NCI-H1436 (cell line): ENCODE data around the gene ATP6V0E1.
"Not testable (repeated sequence)": the region's sequence is repeated elsewhere in the genome, so short reads cannot be mapped to it uniquely, and the experiment has no call there.

Experiments
- DNase-seq: peaks from one replicate; lab custom pipeline; 2025; lab: John Stamatoyannopoulos, UW

Gene ATP6V0E1

GRCh38 chr5:173004013-173004412 is 20.4 kb downstream of the ATP6V0E1 start:
- DNase-seq: no peak

DNA sequence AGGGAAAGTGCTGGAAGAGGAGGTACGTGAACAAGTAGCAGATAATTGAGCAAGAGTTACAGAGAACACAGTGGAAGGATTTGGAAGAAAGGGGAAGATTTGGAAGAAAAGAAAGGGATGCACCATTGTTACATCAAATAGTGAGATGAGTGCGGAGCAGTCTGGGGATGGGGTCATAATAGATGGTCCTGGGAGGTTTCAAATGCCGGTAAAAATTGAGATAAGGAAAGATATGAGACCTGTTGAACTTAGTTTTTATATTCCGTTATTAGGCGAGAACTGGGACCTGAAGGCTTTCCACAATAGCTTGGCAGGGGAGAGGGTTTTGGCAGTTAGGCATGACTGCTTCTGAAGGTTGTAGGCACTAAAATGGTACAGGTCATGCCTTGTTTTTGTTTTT is 20.9 kb downstream of the ATP6V0E1 start:
- no peak for DNase-seq

DNA sequence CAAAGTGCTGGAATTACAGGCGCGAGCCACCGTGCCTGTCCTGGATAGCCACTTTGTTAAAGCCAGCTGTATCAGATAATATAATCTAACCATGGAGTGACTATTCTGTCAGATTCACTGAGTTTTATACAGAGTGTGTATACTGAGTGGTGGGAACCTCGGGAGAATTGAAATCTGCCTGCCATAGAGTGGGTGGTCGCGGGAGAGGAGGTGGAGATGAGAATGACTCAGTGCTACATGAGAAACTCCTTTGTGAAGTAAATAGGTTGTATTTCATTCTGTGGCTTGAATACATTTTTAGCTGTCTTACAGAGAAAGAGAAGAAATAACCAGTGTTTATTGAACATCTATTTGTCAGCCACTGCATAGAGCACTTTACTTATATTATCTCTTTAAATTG is 26.4 kb downstream of the ATP6V0E1 start:
- DNase-seq: no peak

DNA sequence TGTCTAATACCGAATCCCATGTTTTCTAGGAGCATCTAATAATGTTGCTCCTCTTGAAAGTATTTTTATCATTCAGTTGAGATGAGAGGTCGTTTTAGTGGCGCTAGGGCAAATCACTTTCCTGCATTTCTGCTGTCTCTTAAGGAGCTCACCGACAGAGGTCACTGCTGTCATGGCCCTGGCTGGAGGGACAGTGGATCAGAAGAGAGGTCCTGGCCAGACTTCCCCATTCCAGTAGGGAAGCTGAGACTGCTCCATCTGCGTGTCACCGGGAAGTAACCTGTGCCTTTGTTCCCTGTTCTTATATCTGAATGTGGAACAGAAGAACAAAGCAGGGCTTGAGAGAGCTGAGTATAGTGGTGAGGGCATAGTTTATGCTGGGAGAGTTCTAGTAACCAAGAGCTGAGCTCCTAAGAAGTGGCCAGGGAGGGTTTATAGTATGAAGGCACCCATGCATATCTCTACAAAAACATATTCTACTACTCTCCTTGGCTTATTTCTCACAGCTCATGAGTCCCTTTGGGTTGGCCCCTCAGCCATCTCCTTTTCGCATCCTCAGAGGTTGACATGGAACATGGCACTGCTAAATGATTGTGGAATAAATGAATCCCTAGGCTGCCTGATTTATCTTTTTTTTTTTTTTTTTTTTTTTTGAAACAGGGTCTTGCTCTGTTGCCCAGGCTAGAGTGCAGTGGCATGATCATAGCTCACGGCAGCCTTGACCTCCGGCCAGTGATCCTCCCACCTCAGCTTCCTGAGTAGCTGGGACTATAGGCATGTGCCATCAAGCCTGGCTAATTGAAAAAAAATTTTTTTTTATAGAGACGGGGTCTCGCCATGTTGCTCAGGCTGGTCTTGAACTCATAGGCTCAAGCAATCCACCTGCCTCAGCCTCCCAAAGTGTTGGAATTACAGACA is 27.2 kb downstream of the ATP6V0E1 start:
- no peak for DNase-seq

- DNase-seq: no peak
Observed at GRCh38 chr5:173011566-173011965, 28.0 kb downstream of the ATP6V0E1 start.

DNA sequence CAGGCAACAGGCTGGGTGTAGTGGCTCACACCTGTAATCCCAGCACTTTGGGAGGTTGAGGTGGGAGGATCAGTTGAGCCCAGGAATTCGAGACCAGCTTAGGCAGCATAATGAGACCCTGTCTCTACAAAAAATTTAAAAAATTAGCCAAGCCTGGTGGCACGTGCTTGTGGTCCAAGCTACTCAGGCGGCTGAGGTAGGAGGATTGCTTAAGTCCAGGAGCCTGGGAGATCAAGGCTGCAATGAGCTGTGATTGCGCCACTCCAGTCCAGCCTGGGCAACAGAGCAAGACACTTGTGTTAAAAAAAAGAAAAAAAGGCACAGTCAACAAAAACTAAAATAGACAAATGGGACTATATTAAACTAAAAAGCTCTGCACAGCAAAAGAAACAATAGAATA is 29.3 kb downstream of the ATP6V0E1 start:
- DNase-seq: no peak

DNA sequence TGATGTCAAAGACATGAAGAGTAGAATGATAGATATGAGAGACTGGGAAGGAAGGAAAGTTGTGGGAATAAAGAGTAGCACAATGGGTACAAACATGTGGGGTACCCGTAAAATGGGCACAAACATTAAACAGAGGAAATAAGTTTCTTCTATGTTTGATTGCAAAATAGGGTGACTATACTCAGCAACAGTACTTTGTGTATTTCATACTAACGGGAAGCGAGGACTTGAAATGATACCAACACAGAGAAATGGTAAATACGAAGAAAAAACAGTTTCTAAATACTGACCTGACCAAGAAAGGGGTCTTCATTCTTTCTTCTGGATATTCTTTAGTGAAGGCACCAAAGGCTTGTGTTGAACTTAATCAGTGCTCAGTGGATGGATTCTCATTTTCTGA is 31.1 kb downstream of the ATP6V0E1 start:
- no peak for DNase-seq

DNA sequence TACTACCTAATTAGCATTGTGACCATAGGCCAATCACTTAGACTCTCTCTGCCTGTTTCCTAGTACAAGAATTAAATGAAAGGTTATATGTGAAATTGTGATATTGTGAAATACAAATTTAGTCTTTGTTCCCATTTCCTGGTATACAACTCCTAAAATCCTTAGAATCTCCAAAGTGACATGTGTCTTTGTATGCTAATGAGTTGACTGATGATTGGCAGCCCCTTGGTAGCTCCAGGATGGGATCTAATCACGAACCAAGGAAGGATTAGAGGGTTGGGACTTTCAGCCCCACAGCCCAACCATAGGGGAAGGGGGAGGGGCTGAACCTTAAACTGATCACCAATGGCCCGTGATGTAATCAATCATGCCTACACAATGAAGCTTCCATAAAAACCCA is 31.6 kb downstream of the ATP6V0E1 start:
- DNase-seq: no peak

DNA sequence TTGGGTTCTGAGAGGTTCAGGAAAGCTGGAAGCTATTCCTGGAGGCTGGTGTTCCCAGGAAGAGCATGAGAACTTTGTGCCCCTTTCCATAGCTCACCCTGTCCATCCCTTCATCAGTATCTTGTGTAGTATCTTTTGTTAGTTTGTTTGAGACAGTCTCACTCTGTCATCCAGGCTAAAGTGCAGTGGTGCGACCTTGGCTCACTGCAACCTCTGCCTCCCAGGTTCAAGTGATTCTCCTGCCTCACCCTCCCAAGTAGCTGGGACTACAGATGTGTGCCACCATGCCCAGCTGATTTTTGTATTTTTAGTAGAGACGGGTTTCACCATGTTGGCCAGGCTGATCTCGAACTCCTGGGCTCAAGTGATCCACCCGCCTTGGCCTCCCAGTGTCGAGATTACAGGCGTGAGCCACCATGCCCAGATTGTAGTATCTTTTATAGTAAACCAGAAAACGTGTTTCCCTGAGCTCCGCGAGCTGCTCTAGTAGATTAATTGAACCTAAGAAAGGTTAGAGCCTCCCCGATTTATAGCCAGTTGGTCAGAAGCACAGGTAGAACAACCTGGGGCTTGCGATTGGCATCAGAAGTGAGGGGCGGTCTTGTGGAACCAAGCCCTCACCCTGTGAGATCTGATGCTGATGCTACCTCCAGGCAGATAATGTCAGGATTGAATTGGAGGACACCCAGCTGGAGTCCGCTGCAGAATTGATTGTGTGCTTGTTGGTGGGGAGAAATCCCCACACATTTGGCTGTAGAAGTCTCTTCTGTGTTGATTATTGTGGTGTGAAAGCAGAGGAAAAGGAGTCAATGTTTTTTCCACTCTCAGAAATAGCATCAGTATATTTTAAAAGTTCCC is 32.3 kb downstream of the ATP6V0E1 start:
- DNase-seq: no peak

- no peak for DNase-seq
Observed at GRCh38 chr5:173016598-173017046, 33.1 kb downstream of the ATP6V0E1 start.

- not testable (repeated sequence) for DNase-seq
Observed at GRCh38 chr5:173017087-173017486, 33.5 kb downstream of the ATP6V0E1 start.

DNA sequence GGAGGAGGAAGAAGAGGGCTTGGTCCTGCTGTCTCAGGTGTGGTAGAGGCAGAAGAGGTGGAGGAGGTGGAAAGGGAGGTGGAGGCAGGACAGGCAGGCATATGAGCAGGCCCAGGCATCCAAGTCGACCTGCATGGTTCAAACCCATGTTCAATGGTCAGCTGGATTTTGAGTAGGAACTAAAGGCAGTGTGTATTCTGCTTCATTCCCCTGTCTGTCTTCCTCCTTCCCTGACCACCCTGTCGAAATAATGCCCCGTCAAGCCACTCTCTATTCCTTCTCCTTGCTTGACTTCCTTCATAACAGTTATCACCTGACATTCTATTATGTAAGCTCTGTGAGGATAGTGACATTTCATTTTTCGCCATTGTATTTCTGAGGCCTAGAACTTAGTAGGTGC is 34.8 kb downstream of the ATP6V0E1 start:
- DNase-seq: no peak

DNA sequence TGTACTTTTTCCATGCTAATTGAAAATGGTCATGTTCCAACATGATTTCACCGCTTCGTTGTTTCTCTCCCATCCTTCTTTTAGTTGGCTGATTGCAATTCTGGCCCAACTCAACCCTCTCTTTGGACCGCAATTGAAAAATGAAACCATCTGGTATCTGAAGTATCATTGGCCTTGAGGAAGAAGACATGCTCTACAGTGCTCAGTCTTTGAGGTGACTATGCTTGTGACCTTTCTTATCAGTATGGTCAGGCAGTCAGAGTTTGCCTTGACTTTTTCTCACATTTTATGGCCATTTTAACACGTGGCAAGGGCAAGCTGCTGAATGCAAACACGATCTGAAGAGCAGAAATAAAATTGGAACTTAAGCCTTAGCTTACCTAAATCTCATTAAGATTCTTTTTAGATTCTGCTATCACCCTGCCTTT is 36.6 kb downstream of the ATP6V0E1 start:
- DNase-seq: no peak

DNA sequence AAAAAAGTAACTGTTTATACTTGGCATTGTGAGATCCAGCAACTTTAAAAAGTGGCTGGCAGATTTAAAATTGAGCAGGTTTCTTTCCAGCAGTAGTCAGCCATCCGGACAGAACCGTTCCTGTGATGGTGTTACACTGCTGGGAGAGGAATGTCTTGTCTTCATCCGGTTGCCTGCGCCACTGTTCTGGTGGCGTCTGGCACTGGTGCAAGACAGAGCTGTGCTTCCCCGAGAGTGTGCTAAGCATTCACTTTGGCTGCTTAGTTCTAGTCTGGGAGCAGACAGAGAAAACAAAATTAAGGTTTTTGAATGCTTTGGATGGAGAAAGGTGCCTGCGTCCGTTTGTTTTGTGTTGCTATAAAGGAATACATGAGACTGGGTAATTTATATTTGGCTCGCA is 37.1 kb downstream of the ATP6V0E1 start:
- DNase-seq: no peak

GRCh38 chr5:173025651-173026050 is 42.1 kb downstream of the ATP6V0E1 start:
- DNase-seq: no peak

- no peak for DNase-seq
Observed at GRCh38 chr5:173027905-173028304, 44.3 kb downstream of the ATP6V0E1 start.

GRCh38 chr5:173028811-173029327 is 45.3 kb downstream of the ATP6V0E1 start:
- no peak for DNase-seq

- DNase-seq: no peak
Observed at GRCh38 chr5:173029499-173029921, 45.9 kb downstream of the ATP6V0E1 start.

GRCh38 chr5:173032096-173032495 is 48.5 kb downstream of the ATP6V0E1 start:
- not testable (repeated sequence) for DNase-seq

GRCh38 chr5:173032730-173033129 is 49.2 kb downstream of the ATP6V0E1 start:
- no peak for DNase-seq

- no peak for DNase-seq
Observed at GRCh38 chr5:173033923-173034322, 50.4 kb downstream of the ATP6V0E1 start.

- no peak for DNase-seq
Observed at GRCh38 chr5:173035904-173036707, 52.5 kb downstream of the ATP6V0E1 start.
